ENCODE measurements around the gene NFE2L1. TPM values are rescaled to one million over a fixed set of nuclear protein-coding genes. Genes with fewer than 3 reads are reported as not detected.

NFE2L1 gene
- total RNA-seq, 1 experiment from 2014 or later, result 161 TPM

DNA sequence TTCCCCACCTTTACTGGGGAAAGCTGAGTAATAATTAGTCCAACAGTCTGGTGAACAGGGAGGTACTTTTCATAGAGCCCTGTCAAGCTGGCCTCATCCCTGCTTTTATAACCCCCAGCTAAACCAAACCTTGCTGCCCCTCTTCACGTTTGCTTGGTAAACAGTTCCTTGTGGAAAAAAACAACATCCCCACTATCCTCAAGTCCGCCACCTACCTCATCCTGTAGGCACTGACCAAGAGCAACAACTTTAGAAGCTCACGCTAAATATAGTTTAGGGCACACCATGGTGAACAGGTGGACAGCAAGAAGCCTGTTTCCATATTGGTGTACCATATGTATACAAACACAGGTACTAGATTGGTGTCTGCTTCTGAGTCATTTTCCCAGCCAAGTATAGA, 16.5 kb downstream of the NFE2L1 start:
- no peak overlapping the region for H3K4me2 ChIP-seq (ENCODE audit: insufficient read depth, insufficient read length, low read length)
- Mint-ChIP-seq H3K36me3 (ENCODE audit: insufficient read depth in 1 of 3, low read depth in 3 of 3) (peaks cover 25 to 83% (median 58%) of the 10 kb centered on the region in 3 experiments; a peak in 6 of 7 replicates), H3K4me1 (peaks cover 18% of the 10 kb centered on the region in 2 experiments), H3K27me3 (ENCODE audit: low read depth) (no peaks in the 10 kb centered on the region; the same call in 1 of the 2 replicates), H3K9me3 (no peaks in the 10 kb centered on the region), H3K4me3 (no peak overlapping the region), H3K27ac (peak overlapping the region; percentile 9 to 81 (median 57); a peak in 2 of 7 replicates)
- H3K23ac ChIP-seq (ENCODE audit: insufficient read length, low read depth, low read length), result no peak overlapping the region
- no peaks in the 10 kb centered on the region for H3K79me1 ChIP-seq (ENCODE audit: insufficient read depth, low read depth, low read length, poor library complexity, severe bottlenecking)
- H2BK120ac ChIP-seq (ENCODE audit: low read depth, low read length, poor library complexity, severe bottlenecking), result no peak overlapping the region
- WGBS (ENCODE audit: extremely low coverage, insufficient read length, low lambda C conversion rate), result no CpG with 5 or more reads among the region's 3 CpGs
- TF ChIP-seq, protein P1, sequence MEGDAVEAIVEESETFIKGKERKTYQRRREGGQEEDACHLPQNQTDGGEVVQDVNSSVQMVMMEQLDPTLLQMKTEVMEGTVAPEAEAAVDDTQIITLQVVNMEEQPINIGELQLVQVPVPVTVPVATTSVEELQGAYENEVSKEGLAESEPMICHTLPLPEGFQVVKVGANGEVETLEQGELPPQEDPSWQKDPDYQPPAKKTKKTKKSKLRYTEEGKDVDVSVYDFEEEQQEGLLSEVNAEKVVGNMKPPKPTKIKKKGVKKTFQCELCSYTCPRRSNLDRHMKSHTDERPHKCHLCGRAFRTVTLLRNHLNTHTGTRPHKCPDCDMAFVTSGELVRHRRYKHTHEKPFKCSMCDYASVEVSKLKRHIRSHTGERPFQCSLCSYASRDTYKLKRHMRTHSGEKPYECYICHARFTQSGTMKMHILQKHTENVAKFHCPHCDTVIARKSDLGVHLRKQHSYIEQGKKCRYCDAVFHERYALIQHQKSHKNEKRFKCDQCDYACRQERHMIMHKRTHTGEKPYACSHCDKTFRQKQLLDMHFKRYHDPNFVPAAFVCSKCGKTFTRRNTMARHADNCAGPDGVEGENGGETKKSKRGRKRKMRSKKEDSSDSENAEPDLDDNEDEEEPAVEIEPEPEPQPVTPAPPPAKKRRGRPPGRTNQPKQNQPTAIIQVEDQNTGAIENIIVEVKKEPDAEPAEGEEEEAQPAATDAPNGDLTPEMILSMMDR (conservative IDR thresholded peaks at IDR 0.05), result no peak; the same call in 1 of the 3 replicates
- H3K23me2 ChIP-seq (ENCODE audit: insufficient read length, low read depth, low read length, poor library complexity, severe bottlenecking), result no peaks in the 10 kb centered on the region
- H4K20me1 ChIP-seq (ENCODE audit: control insufficient read depth, insufficient read depth, insufficient read length), result no peaks in the 10 kb centered on the region
- no peak overlapping the region for H3K18ac ChIP-seq (ENCODE audit: insufficient read length, low read depth, low read length)
- DNase-seq, result no peak
- H3K9me3 ChIP-seq (ENCODE audit: control insufficient read depth, low read depth, low read length), result no peaks in the 10 kb centered on the region
- no peak overlapping the region for H2BK20ac ChIP-seq (ENCODE audit: low read depth, low read length, poor library complexity, severe bottlenecking)
- H3K9ac ChIP-seq (ENCODE audit: extremely low read depth, insufficient read length, low read length), result no peak overlapping the region
- H3K27me3 ChIP-seq (ENCODE audit: insufficient read depth, low read length), result no peaks in the 10 kb centered on the region
- no peak overlapping the region for H4K91ac ChIP-seq (ENCODE audit: insufficient read length, low read depth, low read length)
- no peak overlapping the region for H2BK15ac ChIP-seq (ENCODE audit: low read depth, low read length)
- H2AFZ ChIP-seq (ENCODE audit: low read length), result no peak overlapping the region
- H2BK12ac ChIP-seq (ENCODE audit: insufficient read length, low read depth, low read length), result no peak overlapping the region
- no peaks in the 10 kb centered on the region; the same call in 1 of the 2 replicates for H3K4me1 ChIP-seq (ENCODE audit: insufficient read depth, low read length)
- no peak overlapping the region for H3K56ac ChIP-seq (ENCODE audit: insufficient read length, low read depth, low read length)
- no peak overlapping the region for H2BK5ac ChIP-seq (ENCODE audit: insufficient read length, low read length)
- no peak overlapping the region for H3T11ph ChIP-seq (ENCODE audit: low read length)
- H3K27ac ChIP-seq (ENCODE audit: insufficient read length, low read depth, low read length), result no peak overlapping the region
- H2AK5ac ChIP-seq (ENCODE audit: insufficient read length, low read length), result no peak overlapping the region
- no peak overlapping the region for H3K14ac ChIP-seq (ENCODE audit: insufficient read depth, low read length)
- H3K79me2 ChIP-seq (ENCODE audit: insufficient read depth, low read length), result no peaks in the 10 kb centered on the region
- no peak overlapping the region for H4K5ac ChIP-seq (ENCODE audit: insufficient read length, low read depth, low read length)
- H4K8ac ChIP-seq (replicated peaks; ENCODE audit: insufficient read length, low read depth, low read length), result no peak overlapping the region
- H3K4ac ChIP-seq (ENCODE audit: low read depth, low read length), result no peak overlapping the region

All from H9 (cell line).